Panc1 (cell line): ENCODE data around the gene IPO8. TPM values are rescaled to one million over a fixed set of nuclear protein-coding genes. Genes with fewer than 3 reads are reported as not detected.

ENCODE experiments used
- ATAC-seq: fragments of 200-7000 bp; cut with Tn5 transposase; 2 replicates; pipeline ENCODE4 v1.9.1; 2020; ENCODE audit warnings: mild to moderate bottlenecking, moderate library complexity
- BruUV-seq: library from RNA; stranded (reverse); fragments of 400-500 nt; replicated peaks from 2 replicates; lab custom pipeline; 2021; lab: Mats Ljungman, UMichigan
- CTCF ChIA-PET: fragments of 300-600 bp; sonication (Branson Sonifier 250); formaldehyde crosslinking; loops from one replicate; lab custom pipeline; 2022; ENCODE audit warnings: antibody characterized with exemption; lab: Charles Lee
- POLR2A ChIA-PET: fragments of 300-600 bp; sonication (Branson Sonifier 250); formaldehyde crosslinking; loops from one replicate; lab custom pipeline; 2022; ENCODE audit warnings: antibody characterized with exemption; lab: Charles Lee
- DNase-seq: peaks from one replicate; pipeline ENCODE4 v3.0.0-alpha.2; 2010; ENCODE audit warnings: low read depth, low spot score
- H3K27ac ChIP-seq: 2 replicates; pipeline ENCODE4 v1.5.1; 2011; ENCODE audit warnings: mild to moderate bottlenecking, low read length, inconsistent platforms
- H3K27me3 ChIP-seq: fragments of 200-500 bp; sonication (Bioruptor generic); 2 replicates; pipeline ENCODE4 v1.6.0; 2014; ENCODE audit warnings: low read length, inconsistent platforms; ENCODE audit not compliant: control insufficient read depth, insufficient read depth
- H3K36me3 ChIP-seq: fragments of 200-500 bp; sonication (Bioruptor generic); 2 replicates; pipeline ENCODE4 v1.5.1; 2014; ENCODE audit warnings: inconsistent platforms, mild to moderate bottlenecking, low read length, moderate library complexity; ENCODE audit not compliant: control insufficient read depth, insufficient read depth
- H3K4me1 ChIP-seq: 2 replicates; pipeline ENCODE4 v1.5.1; 2011; ENCODE audit warnings: inconsistent platforms, mild to moderate bottlenecking, low read length, moderate library complexity; ENCODE audit not compliant: control insufficient read depth, insufficient read depth
- H3K4me3 ChIP-seq, 2 experiments: 2 replicates each; pipeline ENCODE4 v1.5.1; 2011 to 2012; ENCODE audit warnings: low read depth in 2 of 2, low read length in 2 of 2, mild to moderate bottlenecking in 2 of 2, inconsistent platforms in 1 of 2, moderate library complexity in 1 of 2
- H3K9me3 ChIP-seq: fragments of 200-500 bp; sonication (Bioruptor generic); 2 replicates; pipeline ENCODE4 v1.5.1; 2014; ENCODE audit warnings: low read depth, mild to moderate bottlenecking, inconsistent platforms, low read length, moderate library complexity; ENCODE audit not compliant: control insufficient read depth, insufficient read depth
- CTCF ChIP-seq: fragments of 450-650 bp; IDR thresholded peaks from 2 replicates; pipeline ENCODE4 v1.5.1; 2017; ENCODE audit warnings: mild to moderate bottlenecking
- POLR2AphosphoS5 ChIP-seq: IDR thresholded peaks from 2 replicates; pipeline ENCODE4 v1.6.1; 2012; ENCODE audit warnings: mild to moderate bottlenecking, low read depth, low read length, moderate library complexity
- SIN3A ChIP-seq: IDR thresholded peaks from 2 replicates; pipeline ENCODE4 v1.6.1; 2012; ENCODE audit warnings: low read depth, mild to moderate bottlenecking, low read length, moderate library complexity, borderline replicate concordance; ENCODE audit not compliant: insufficient read depth
- TCF7L2 ChIP-seq: IDR thresholded peaks from 2 replicates; pipeline ENCODE4 v1.6.1; 2011; ENCODE audit warnings: mild to moderate bottlenecking, low read depth, low read length, inconsistent platforms
- in situ Hi-C: cut with HindIII; loops from 2 replicates; pipeline ENCODE4 v1.10.0; 2016; ENCODE audit warnings: low sequenced_read_pairs, low pct_unique_long_range_greater_than_20kb
- intact Hi-C: fragments of 100-400 bp; cut with micrococcal nuclease; formaldehyde crosslinking; loops from one replicate; pipeline ENCODE4 v1.10.0; 2022; ENCODE audit not compliant: unreplicated experiment
- total RNA-seq: library from RNA; stranded (reverse); gene quantifications from one replicate; pipeline ENCODE4 v1.2.1, GENCODE V29; 2021; ENCODE audit not compliant: unreplicated experiment
- TF ChIP-seq, protein P1 (sequence below), 2 experiments: IDR thresholded peaks; 2 replicates each; pipeline ENCODE4 v1.6.1; 2011 to 2012; ENCODE audit warnings: low read depth in 2 of 2, control low read depth in 1 of 2, low read length in 1 of 2, mild to moderate bottlenecking in 1 of 2, moderate library complexity in 1 of 2; ENCODE audit not compliant: insufficient read depth in 1 of 2

The IPO8 gene
- total RNA-seq, 1 experiment from 2014 or later, result 46.6 TPM

GRCh38 chr12:30687265-30687986, 8.2 kb downstream of the IPO8 start:
- ChIA-PET POLR2A (interaction anchor here (0.6 kb wide), 1 partner anchor 11 kb away, joined by 8 read pairs; no protein-coding TSS in a partner anchor), CTCF (interaction anchor here (0.6 kb wide), 1 partner anchor 8 kb away, joined by 5 read pairs; the partner anchor contains the start of gene IPO8)
- Histone ChIP-seq H3K4me3 (no peak overlapping the region), H3K27me3 (no peaks in the 10 kb centered on the region), H3K9me3 (no peaks in the 10 kb centered on the region), H3K27ac (no peak overlapping the region), H3K4me1 (peaks cover 6% of the 10 kb centered on the region), H3K36me3 (no peaks in the 10 kb centered on the region)
- TF ChIP-seq, protein P1, sequence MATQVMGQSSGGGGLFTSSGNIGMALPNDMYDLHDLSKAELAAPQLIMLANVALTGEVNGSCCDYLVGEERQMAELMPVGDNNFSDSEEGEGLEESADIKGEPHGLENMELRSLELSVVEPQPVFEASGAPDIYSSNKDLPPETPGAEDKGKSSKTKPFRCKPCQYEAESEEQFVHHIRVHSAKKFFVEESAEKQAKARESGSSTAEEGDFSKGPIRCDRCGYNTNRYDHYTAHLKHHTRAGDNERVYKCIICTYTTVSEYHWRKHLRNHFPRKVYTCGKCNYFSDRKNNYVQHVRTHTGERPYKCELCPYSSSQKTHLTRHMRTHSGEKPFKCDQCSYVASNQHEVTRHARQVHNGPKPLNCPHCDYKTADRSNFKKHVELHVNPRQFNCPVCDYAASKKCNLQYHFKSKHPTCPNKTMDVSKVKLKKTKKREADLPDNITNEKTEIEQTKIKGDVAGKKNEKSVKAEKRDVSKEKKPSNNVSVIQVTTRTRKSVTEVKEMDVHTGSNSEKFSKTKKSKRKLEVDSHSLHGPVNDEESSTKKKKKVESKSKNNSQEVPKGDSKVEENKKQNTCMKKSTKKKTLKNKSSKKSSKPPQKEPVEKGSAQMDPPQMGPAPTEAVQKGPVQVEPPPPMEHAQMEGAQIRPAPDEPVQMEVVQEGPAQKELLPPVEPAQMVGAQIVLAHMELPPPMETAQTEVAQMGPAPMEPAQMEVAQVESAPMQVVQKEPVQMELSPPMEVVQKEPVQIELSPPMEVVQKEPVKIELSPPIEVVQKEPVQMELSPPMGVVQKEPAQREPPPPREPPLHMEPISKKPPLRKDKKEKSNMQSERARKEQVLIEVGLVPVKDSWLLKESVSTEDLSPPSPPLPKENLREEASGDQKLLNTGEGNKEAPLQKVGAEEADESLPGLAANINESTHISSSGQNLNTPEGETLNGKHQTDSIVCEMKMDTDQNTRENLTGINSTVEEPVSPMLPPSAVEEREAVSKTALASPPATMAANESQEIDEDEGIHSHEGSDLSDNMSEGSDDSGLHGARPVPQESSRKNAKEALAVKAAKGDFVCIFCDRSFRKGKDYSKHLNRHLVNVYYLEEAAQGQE (IDR thresholded peaks at IDR 0.05; ENCODE audit: insufficient read depth in 1 of 2, low read depth in 2 of 2, low read length in 1 of 2), result no peak
- no peak for TF ChIP-seq CTCF
- TF ChIP-seq SIN3A, result no peak
- TF ChIP-seq POLR2AphosphoS5, result no peak
- TF ChIP-seq TCF7L2, result no peak
- ATAC-seq (no peak), DNase-seq (no peak)
- intact Hi-C loops, result no loop called here
- BruUV-seq, result no TSS peak
- in situ Hi-C loops, result no loop called here

DNA sequence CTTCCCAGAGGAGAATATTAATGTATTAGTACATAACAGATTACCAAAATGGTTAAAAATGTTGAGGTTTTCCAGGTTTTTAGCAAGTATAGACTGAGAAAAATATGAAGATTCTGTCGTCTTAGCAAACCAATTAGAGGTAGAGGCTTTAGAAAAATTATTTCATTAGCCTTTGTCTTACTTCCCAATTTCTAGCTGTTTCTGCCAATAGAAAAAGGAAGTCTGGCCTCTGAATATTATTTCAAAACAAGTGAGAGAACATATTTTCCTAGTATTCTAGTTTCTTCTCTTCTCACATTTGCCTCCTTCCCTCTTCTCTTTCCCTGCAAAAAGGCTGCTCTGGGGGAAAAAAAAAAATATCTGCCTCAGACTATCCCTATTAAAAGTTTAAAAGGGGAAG, 16.4 kb downstream of the IPO8 start:
- CTCF ChIA-PET, result no interaction called here
- no TSS peak for BruUV-seq
- H3K27ac ChIP-seq, result no peak overlapping the region
- DNase-seq (no peak), ATAC-seq (no peak)
- TF ChIP-seq CTCF (no peak), POLR2AphosphoS5 (no peak), TCF7L2 (no peak), SIN3A (no peak)
- TF ChIP-seq, protein P1 (IDR thresholded peaks at IDR 0.05; ENCODE audit: insufficient read depth in 1 of 2, low read depth in 2 of 2, low read length in 1 of 2), result no peak
- no peaks in the 10 kb centered on the region for H3K27me3 ChIP-seq
- in situ Hi-C loops (no loop called here), intact Hi-C loops (no loop called here)
- POLR2A ChIA-PET, result no interaction called here
- peaks cover 9% of the 10 kb centered on the region for H3K36me3 ChIP-seq
- no peaks in the 10 kb centered on the region for H3K9me3 ChIP-seq
- H3K4me3 ChIP-seq, result no peak overlapping the region
- no peaks in the 10 kb centered on the region for H3K4me1 ChIP-seq
